ENCODE data around the gene PICK1. TPM values are rescaled to one million over a fixed set of nuclear protein-coding genes. Genes with fewer than 3 reads are reported as not detected.

Gene PICK1
- total and polyA plus RNA-seq, 2 of the 8 experiments (the other 6 are each of a cell fraction or from before 2014, with no cell fraction given), result 20.4 to 22.9 TPM

- TF ChIP-seq MAX (IDR thresholded peaks at IDR 0.05), result peak; percentile 56; the same call in 1 of the 2 replicates
- TF ChIP-seq SP2 (IDR thresholded peaks at IDR 0.05; ENCODE audit: low read length), result no peak
- no peak for TF ChIP-seq BACH1 (IDR thresholded peaks at IDR 0.05; ENCODE audit: low read length)
- TF ChIP-seq CTBP2 (IDR thresholded peaks at IDR 0.05; ENCODE audit: borderline replicate concordance, insufficient read depth, insufficient read length, low read length), result no peak
- TF ChIP-seq POLR2AphosphoS5 (IDR thresholded peaks at IDR 0.05; ENCODE audit: low read depth, low read length), result peak; percentile 65
- TF ChIP-seq PHF8 (conservative IDR thresholded peaks at IDR 0.05; ENCODE audit: low read depth, low read length), result peak; percentile 69
- TF ChIP-seq NANOG (IDR thresholded peaks at IDR 0.05; ENCODE audit: insufficient read depth, low read depth, low read length, poor library complexity, severe bottlenecking), result no peak
- 0 out of 2 replicates have a peak, but pooled peaks have one; percentile 24 for TF ChIP-seq ATF2 (IDR thresholded peaks at IDR 0.05; ENCODE audit: low read length)
Observed at GRCh38 chr22:38056969-38057891, at the start of gene PICK1 (continued).
